ENCODE results near the gene PPARA.
"Not testable (repeated sequence)": the region's sequence is repeated elsewhere in the genome, so short reads cannot be mapped to it uniquely, and the experiment has no call there.

Gene PPARA

GRCh38 chr22:46173152-46173551, 22.8 kb downstream of the PPARA start:
- DNase-seq (ENCODE audit: low read depth), result no peak

DNA sequence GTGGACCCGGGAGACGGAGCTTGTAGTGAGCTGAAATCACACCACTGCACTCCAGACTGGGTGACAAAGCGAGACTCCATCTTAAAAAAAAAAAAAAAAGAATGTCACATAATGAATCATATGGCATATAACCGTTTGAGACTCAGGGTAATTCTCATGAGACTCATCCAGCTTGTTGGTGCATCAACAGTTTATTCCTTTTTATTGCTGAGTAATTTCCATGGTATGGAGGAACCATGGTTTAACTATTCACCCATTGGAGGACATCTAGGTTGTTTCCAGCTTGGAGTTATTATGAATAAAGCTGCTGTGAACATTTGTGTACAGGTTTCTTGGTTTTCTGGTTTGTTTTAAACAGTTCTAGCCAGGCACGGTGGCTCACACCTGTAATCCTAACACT, 25.3 kb downstream of the PPARA start:
- no peak for DNase-seq (ENCODE audit: low read depth)

DNA sequence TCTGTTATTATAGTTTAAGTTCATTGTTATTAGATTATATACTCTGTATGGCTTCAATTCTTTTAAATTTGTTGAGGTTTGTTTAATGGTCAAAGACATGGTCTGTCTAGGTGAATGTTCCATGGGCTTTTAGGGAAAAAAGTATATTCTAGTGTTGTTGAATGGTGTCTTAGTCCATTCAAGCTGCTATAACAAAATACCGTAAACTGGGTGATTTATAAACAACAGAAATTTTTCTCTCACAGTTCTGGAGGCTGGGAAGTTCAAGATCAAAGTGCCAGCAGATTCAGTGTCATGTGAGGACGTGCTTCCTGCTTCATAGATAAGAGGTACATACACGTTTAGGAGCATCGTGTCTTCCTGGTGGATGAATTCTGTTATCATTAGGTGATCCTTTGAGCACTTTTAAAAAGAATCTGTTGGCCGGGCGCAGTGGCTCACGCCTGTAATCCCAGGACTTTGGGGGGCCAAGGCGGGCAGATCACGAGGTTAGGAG, 26.2 kb downstream of the PPARA start:
- DNase-seq (ENCODE audit: low read depth), result no peak

DNA sequence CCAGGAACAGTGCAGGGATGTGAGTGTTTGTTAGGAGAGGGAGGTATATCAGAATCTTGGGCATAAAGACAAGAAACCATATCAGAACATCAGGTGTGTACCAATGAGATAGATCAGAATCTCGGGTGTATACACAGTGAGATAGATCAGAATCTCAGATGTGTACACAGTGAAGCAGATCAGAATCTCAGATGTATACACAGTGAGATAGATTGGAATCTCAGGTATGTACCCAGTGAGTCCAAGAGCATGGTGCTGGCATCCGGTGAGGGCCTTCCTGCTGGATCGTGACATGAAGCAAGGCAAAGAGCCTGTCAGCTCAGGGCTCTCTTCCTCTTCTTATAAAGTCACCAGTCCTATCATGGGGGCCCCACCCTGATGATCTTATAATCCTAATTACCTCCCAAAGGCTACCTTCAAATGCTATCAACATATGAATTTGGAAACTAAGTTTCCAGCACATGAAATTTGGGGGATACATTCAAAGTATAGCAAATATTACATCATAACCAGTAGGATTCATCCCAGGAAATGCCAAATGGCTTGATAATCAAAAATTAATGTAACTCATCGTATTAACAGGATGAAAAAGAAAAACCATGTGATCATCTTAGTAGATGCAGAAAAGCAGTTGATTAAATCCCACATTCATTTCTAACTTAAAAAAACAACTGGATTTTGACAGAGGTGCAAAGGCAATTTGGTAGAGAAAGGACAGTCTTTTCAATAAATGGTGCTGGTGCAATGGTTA, 28.6 kb downstream of the PPARA start:
- no peak for DNase-seq (ENCODE audit: low read depth)

- DNase-seq (ENCODE audit: low read depth), result no peak
Measured at GRCh38 chr22:46179748-46180147, 29.4 kb downstream of the PPARA start.

GRCh38 chr22:46180370-46181137, 30.2 kb downstream of the PPARA start:
- no peak for DNase-seq (ENCODE audit: low read depth)

GRCh38 chr22:46183733-46184132, 33.4 kb downstream of the PPARA start:
- no peak for DNase-seq (ENCODE audit: low read depth)

- no peak for DNase-seq (ENCODE audit: low read depth)
Measured at GRCh38 chr22:46185283-46185682, 35.0 kb downstream of the PPARA start.

GRCh38 chr22:46187862-46188261, 37.5 kb downstream of the PPARA start:
- DNase-seq (ENCODE audit: low read depth), result no peak

GRCh38 chr22:46192210-46192993, 42.1 kb downstream of the PPARA start:
- DNase-seq (ENCODE audit: low read depth), result no peak

- no peak for DNase-seq (ENCODE audit: low read depth)
Measured at GRCh38 chr22:46193898-46194310, 43.6 kb downstream of the PPARA start.

GRCh38 chr22:46195487-46196165, 45.3 kb downstream of the PPARA start:
- no peak for DNase-seq (ENCODE audit: low read depth)

DNA sequence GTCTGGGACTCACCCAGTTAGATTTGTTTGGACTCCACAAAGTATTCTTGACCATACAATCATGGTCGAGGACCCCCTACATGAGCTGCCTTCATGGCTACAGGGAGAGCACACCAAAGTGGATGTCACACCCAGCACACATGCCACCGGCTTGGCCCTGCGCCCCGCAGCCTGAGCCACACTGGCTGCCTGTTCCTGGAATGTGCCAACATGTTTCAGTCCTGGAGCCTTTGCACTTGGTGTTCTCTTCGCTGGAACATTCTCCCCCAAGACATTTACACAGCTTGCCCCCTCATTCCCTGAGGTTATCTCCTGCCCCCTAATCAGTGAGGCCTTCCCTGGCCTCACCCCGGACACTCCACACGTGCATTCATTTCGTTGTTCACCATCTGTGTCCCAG, 46.0 kb downstream of the PPARA start:
- no peak for DNase-seq (ENCODE audit: low read depth)

DNA sequence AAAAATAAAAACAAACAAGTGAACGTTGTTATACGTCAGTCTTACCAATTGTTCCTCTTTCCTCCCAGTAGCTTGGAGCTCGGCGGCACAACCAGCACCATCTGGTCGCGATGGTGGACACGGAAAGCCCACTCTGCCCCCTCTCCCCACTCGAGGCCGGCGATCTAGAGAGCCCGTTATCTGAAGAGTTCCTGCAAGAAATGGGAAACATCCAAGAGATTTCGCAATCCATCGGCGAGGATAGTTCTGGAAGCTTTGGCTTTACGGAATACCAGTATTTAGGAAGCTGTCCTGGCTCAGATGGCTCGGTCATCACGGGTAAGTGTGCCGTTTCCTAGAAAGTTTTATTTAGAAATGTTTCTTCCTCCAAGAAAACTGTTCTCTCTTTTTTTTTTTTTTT, 47.9 kb downstream of the PPARA start:
- DNase-seq (ENCODE audit: low read depth), result no peak

GRCh38 chr22:46198806-46199205, 48.5 kb downstream of the PPARA start:
- DNase-seq (ENCODE audit: low read depth), result not testable (repeated sequence)

DNA sequence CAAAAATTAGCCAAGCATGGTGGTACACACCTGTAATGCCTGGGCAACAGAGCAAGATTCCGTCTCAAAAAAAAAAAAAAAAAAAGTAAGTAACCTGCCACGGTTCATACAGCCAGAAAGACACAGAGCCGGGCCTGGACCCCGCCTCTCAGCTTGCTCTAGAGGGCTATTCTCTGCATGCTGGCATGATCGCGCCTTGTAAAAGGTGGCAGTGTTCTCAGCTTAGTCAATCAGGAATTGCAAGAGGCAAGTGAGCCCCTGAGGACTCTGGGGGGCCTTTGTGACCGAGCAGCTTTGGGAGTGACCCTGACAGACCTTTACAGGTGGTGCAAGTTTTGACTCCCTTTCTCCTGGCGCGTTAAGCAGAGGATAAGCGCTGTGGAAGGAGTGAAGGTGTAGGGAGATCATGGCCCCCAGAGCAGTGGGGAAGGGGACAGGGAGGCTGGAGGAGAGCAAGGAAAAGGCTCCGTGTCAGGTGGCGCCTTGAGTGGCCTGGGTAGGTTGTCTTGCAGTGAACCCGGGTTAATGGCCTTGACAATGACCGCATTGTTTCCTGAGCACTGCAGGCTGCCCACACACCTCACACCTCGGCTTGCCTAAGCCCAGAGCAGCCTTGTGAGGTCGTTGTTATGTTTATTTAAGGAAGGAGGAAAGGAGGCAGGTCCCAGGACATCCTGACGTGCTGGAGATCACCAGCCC, 50.9 kb downstream of the PPARA start:
- DNase-seq (ENCODE audit: low read depth), result no peak

DNA sequence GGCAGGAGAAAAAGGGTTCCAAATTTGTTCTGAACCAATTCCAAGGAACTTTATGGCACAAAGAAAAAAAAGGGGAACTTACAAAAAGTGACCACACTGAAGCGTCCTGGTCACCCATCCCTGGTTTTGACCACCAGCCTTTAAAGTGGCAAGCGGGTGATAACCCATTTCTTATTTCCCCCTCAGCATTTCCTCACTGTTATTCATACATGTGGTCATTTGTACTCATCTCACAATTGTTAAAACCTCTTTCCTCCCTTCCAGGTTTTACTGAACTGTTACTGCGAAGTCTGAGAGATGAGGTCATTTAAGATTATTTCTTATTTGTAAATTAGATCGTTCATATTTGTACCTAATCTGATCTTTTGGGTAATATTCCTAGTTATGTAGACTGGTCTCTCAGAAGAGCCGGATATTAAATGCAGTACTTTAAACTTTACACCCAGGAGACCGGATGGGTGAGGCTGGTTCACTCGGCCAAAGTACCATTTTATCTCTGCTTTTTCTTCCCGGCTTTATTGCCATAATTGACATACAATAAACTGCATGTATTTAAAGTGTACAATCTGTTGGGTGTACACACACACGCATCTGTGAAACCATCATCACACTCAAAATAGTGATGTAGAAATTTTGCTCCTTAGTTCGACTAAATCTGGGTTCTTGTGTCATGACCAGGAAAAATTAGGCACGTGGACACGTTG, 52.7 kb downstream of the PPARA start:
- no peak for DNase-seq (ENCODE audit: low read depth)

GRCh38 chr22:46203601-46203980, 53.3 kb downstream of the PPARA start:
- no peak for DNase-seq (ENCODE audit: low read depth)

DNA sequence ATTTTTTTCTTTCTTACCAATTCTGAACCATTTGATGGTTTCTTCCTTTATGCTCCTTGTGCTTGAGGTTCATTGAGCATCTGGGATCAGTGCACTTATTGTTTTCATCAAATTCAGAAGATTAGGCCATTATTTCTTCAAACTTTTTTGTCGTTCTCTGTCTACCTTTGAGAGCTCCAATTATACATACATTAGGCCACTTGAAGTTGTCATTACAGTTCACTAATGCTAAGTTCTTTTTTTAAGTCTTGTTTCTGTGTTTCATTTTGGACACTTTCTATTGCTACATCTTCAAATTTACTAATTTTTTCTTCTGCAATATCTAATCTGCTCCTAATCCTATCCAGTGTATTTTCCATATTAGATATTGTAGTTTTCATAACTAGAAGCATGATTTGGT, 58.9 kb downstream of the PPARA start:
- no peak for DNase-seq (ENCODE audit: low read depth)

GRCh38 chr22:46212195-46212594, 61.9 kb downstream of the PPARA start:
- DNase-seq (ENCODE audit: low read depth), result no peak

GRCh38 chr22:46213052-46213451, 62.7 kb downstream of the PPARA start:
- no peak for DNase-seq (ENCODE audit: low read depth)
